Activated naive CD4-positive, alpha-beta T cell treated with anti-CD3 and anti-CD28 coated beads, Interleukin-2, amount 50 U/mL, for 16 hours (primary cell): Measurements from ENCODE around the gene SOX2.
"Not testable (repeated sequence)": the region's sequence is repeated elsewhere in the genome, so short reads cannot be mapped to it uniquely, and the experiment has no call there.

Experiments
- DNase-seq: peaks from one replicate; pipeline ENCODE4 v3.0.0-alpha.2; 2020

Gene SOX2

GRCh38 chr3:181724192-181724965 is 12.7 kb downstream of the SOX2 start:
- no peak for DNase-seq

GRCh38 chr3:181725131-181725731 is 13.5 kb downstream of the SOX2 start:
- no peak for DNase-seq

DNA sequence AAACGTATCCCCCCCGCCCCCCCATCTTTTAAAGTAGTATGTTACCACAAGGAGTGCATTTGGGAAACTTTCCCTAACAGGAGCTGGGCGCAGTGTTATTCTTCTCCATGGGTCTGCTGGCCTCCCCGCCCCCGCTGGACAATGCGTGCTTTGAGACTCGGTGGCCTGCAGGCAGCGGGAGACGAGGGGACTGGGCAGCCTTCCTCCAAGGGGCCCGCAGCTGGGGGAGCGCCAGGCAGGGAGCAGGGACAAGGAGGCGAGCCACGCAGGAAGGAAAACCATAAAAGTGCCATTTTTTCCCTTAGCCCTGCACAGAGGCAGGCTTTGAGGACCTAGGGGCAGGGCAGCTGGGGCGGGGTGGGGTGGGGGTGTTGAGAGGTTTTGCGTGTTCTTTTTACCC is 14.1 kb downstream of the SOX2 start:
- DNase-seq: no peak

DNA sequence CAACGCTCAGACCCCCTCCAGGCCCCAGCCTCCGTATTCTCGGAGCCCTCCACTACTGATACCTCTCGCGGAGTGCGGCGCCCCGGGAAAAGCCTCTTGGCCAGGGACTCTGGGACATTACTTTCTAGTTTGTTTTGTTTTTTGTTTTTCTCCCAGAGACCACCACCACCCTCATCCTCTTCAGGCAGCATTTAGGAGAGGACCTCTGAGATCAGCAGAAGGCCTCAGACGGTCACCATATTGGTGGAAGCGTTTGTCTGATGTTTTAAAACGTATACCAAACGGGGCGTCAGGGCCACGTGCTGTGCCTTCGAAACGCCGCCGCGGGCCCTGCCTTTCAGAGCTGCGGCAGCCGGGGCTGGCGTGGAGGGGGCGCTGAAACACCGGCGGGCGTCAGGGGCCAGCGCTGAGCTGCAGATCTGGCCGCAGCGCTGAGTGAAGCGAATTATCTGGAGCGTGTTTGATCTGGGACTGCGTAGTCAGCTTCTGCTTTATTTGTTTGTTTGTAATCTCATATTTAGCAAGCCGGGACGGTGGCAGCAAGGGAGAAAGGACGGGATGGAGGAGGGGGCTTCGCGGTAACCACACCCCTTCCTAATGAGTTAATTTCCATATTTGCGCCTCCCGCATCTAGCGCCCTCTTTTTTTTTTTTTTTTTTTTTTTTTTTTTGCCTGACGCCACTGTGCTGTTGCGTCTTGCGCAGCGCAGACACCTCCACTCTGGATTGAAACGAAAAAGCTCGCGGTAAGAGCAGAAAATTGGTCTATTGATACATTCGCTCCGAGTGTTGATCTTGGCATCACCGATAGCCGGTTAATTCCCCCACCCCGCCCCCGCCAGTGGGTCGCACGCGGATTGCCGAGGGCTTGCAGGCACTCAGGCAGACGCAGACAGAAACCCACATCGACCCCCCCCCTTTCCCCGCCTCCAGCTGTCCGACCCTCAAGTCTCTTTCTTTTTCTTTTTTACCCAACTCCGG is 14.9 kb downstream of the SOX2 start:
- DNase-seq: no peak

DNA sequence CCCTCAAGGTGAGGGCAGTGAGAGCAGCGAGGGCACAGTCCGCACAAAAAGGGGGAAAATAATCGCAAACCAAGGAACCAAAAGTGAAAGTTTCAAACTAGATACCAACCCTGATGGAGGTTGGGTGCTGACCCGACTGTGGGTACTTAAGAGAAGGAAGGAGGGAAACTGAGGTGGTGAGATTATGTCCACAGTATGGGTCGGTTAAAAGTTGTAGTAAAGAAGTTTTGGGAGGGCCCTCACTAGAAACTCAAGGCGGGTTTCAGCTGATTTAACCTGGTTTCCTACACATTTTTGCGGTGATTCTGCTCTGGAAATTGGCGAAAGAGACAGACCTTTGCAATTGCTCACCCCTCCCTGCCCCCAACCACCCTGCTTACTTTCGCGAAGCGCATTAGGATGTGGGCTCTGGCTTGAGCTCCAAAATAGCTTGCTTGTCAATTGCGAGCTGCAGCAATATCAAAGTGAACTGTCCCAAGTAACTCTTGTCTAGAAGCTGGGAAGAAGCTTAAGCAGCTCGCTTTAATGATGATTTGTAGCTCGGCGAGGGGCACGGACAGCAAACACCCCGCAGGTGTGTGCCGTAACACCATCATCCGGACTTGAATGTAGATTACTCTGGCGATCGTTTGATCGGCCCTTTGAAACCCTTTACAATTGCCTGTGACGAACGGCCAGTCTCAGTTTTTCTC is 15.8 kb downstream of the SOX2 start:
- DNase-seq: no peak

GRCh38 chr3:181728470-181729340 is 17.0 kb downstream of the SOX2 start:
- no peak for DNase-seq

GRCh38 chr3:181729341-181729869 is 17.7 kb downstream of the SOX2 start:
- no peak for DNase-seq

DNA sequence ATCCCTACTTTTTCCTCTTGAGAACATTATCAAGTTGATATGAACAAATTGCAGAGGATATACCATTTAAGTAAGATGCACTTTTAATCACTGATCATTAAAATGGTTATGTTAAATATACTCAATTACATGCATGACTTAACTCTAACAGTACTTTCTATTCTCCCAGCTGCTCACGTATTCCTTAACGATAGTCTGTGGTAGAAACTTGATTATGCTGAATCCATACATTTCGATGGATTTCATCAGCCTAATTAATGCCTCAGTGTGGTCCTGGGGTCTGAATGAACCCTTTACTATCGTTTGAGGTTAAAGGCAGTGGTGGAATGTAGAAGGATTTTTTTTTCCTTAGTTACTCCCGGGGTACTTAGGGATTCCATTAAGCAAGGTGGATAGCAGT is 18.6 kb downstream of the SOX2 start:
- no peak for DNase-seq

GRCh38 chr3:181730934-181731333 is 19.2 kb downstream of the SOX2 start:
- DNase-seq: no peak

DNA sequence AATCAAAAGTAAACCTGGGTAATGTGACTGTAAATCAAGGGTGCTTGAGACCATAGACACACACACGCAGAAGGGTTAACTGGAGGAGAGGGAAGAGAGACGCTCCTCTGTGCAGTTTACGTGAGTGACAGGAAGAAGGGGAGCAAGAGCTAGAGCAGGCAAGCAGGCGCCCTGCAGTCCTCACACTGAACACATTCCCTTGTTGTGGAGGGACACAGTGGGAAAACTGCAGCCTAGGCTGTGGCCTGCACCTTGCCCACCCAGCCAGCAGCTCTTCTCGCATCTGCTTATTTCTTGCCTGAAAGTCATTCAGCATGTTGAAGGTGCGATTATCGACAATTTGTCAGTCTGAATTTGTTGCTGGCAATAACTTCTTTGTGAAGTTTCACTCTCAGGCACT is 24.2 kb downstream of the SOX2 start:
- no peak for DNase-seq

GRCh38 chr3:181738551-181738950 is 26.8 kb downstream of the SOX2 start:
- no peak for DNase-seq

DNA sequence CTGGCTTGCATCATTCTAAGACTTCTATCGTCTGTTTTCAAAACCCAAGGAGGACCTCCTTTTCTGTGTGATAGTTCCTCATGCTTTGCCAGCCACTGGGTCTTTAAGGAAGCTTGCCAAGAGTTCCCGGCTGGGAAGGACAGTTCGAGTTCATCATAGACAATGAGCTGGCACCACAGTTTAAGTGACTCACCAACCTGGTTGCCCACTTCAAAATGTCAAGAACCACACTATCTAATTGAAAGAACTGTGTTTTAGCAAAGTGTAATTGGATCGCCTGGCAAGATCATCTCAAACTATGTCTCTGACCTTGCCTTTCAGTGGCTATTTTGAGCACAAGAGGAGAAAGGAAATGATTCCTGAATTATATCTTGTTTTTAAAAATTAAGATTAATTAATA is 27.9 kb downstream of the SOX2 start:
- DNase-seq: no peak

GRCh38 chr3:181741417-181741816 is 29.7 kb downstream of the SOX2 start:
- DNase-seq: no peak

- no peak for DNase-seq
Observed at GRCh38 chr3:181752202-181752671, 40.5 kb downstream of the SOX2 start.

GRCh38 chr3:181753391-181753790 is 41.7 kb downstream of the SOX2 start:
- DNase-seq: no peak

- no peak for DNase-seq
Observed at GRCh38 chr3:181755959-181756358, 44.2 kb downstream of the SOX2 start.

- DNase-seq: no peak
Observed at GRCh38 chr3:181756645-181757297, 45.0 kb downstream of the SOX2 start.

DNA sequence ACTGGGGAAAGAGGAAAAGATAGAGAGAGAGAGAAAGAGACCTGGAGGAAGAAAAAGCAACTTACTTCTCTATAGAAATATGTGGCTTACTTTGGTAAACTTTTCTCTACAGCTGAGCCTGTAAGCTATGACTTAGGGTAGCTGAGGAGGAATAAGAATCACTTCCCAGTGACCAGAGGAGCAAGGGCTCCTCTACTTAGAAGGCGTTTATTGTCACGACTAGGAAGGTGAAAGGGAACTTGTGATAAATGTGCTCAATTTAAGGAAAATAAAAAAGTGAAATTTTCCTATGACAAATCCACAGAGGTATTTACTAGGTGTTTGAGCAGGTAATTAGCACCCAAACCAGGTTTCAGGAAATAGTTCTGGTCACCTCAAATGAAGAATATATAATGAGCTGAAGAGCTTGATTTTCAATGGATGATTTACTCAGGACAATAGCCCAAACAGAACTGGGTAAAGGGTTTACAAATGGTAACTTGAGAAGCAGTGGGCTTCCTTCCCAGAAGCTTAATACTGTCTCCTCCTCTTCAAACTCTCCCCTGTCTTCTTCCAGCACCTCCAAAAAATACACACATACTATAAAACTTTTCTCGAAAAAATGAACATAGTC is 46.1 kb downstream of the SOX2 start:
- no peak for DNase-seq

DNA sequence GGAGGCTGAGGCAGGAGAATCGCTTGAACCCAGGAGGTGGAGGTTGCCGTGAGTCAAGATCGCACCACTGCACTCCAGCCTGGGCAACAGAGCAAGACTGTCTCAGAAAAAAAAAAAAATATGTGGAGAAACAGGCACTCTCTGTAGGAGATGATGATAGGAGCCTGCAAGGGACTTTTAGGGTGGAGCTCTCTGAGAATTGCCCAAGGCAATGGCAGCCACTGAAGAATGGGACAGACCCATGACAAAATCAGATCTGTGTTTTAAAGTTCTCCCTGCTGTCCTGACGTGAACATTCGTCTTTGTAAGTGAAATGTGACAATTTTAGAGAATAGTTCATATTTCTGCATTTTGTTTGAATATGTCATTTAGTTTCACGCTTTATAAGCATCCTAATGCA is 50.2 kb downstream of the SOX2 start:
- no peak for DNase-seq

DNA sequence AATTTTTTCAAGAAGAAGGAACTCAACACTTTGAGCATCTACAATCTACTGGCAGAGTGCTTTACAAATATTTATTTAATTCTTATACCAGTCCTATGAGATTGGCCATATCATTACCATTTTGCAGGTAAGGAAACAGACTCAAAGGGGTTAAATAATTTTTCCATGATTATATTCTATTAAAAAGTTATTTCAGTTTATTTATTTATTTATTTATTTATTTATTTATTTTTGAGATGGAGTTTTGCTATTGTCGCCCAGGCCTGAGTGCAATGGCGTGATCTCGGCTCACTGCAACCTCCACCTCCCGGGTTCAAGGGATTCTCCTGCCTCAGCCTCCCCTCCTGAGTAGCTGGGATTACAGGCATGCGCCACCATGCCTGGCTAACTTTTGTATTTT is 52.3 kb downstream of the SOX2 start:
- DNase-seq: not testable (repeated sequence)
